Stimulated activated naive CD8-positive, alpha-beta T cell treated with anti-CD3 and anti-CD28 coated beads, Interleukin-15, Interleukin-2, amounts not matched to agents 100 U/mL and 50 U/mL, for 24 hours (primary cell): ENCODE measurements around the gene NODAL.

ENCODE experiments used
- ATAC-seq: fragments of 150-1000 bp; cut with Tn5 transposase; one replicate; pipeline ENCODE4 v1.10.0; 2021
- DNase-seq: peaks from one replicate; pipeline ENCODE4 v3.0.0; 2021

The NODAL gene

GRCh38 chr10:70462349-70462984 is 21.0 kb upstream of the NODAL start:
- DNase-seq (no peak), ATAC-seq (no peak)

GRCh38 chr10:70461397-70462348 is 20.2 kb upstream of the NODAL start:
- DNase-seq (peak; percentile 58), ATAC-seq (peak; percentile 47)

- ATAC-seq = no peak
These were observed 18.5 kb upstream of the NODAL start for GRCh38 chr10:70459774-70460490.

GRCh38 chr10:70459061-70459773 is 17.7 kb upstream of the NODAL start:
- no peak for ATAC-seq
- no peak for DNase-seq

More at GRCh38 chr10:70459774-70460490, 18.5 kb upstream of the NODAL start:
- no peak for DNase-seq

GRCh38 chr10:70458329-70459060 is 17.0 kb upstream of the NODAL start:
- ATAC-seq (peak; percentile 77), DNase-seq (peak; percentile 72)

GRCh38 chr10:70457759-70458305 is 16.4 kb upstream of the NODAL start:
- DNase-seq (no peak), ATAC-seq (no peak)

GRCh38 chr10:70456164-70456563 is 14.7 kb upstream of the NODAL start:
- ATAC-seq = no peak

GRCh38 chr10:70455213-70455630 is 13.7 kb upstream of the NODAL start:
- ATAC-seq = no peak
- DNase-seq = no peak

More at GRCh38 chr10:70456164-70456563, 14.7 kb upstream of the NODAL start:
- no peak for DNase-seq

GRCh38 chr10:70448236-70448635 is 6.8 kb upstream of the NODAL start:
- no peak for ATAC-seq

GRCh38 chr10:70445718-70446657 is 4.5 kb upstream of the NODAL start:
- ATAC-seq (no peak), DNase-seq (no peak)

More at GRCh38 chr10:70448236-70448635, 6.8 kb upstream of the NODAL start:
- no peak for DNase-seq

- ATAC-seq = no peak
- no peak for DNase-seq
These were observed 3.3 kb upstream of the NODAL start for GRCh38 chr10:70444744-70445143.

- no peak for ATAC-seq
- DNase-seq = no peak
These were observed 979 bp upstream of the NODAL start for GRCh38 chr10:70442332-70442988.

- DNase-seq (no peak), ATAC-seq (no peak)
These were observed 421 bp upstream of the NODAL start for GRCh38 chr10:70441895-70442309.

- ATAC-seq = no peak
These were observed 953 bp downstream of the NODAL start for GRCh38 chr10:70440296-70441160.

GRCh38 chr10:70437721-70438120 is 3.8 kb downstream of the NODAL start:
- no peak for ATAC-seq
- DNase-seq = no peak

More at GRCh38 chr10:70440296-70441160, 953 bp downstream of the NODAL start:
- DNase-seq = peak; percentile 14

GRCh38 chr10:70435241-70436085 is 6.0 kb downstream of the NODAL start:
- ATAC-seq (no peak), DNase-seq (no peak)
